Skeletal muscle satellite cell (primary cell): Measurements from ENCODE around the gene MAGI2.
A peak's percentile ranks its signal among the peaks of the same experiment; 100 is the strongest.
"Not testable (repeated sequence)": the region's sequence is repeated elsewhere in the genome, so short reads cannot be mapped to it uniquely, and the experiment has no call there.

Source experiments
- H3K27me3 ChIP-seq: 2 replicates; pipeline ENCODE4 v1.7.0; 2013; ENCODE audit warnings: low read length; ENCODE audit not compliant: control insufficient read depth, insufficient read depth
- H3K36me3 ChIP-seq: 2 replicates; pipeline ENCODE4 v1.7.0; 2013; ENCODE audit warnings: mild to moderate bottlenecking, control low read depth, low read length; ENCODE audit not compliant: insufficient read depth
- H3K4me1 ChIP-seq: 2 replicates; pipeline ENCODE4 v1.7.0; 2013; ENCODE audit warnings: low read length; ENCODE audit not compliant: control insufficient read depth, insufficient read depth
- H3K4me2 ChIP-seq: 2 replicates; pipeline ENCODE4 v1.7.0; 2013; ENCODE audit warnings: mild to moderate bottlenecking, low read length
- H3K4me3 ChIP-seq: 2 replicates; pipeline ENCODE4 v1.7.0; 2013; ENCODE audit warnings: low read length
- H3K9ac ChIP-seq: 2 replicates; pipeline ENCODE4 v1.7.0; 2013; ENCODE audit warnings: mild to moderate bottlenecking, low read depth, low read length, moderate library complexity
- H3K9me3 ChIP-seq: replicated peaks from 2 replicates; pipeline ENCODE4 v1.7.0; 2013; ENCODE audit warnings: mild to moderate bottlenecking, control low read depth, low read length

The MAGI2 gene

DNA sequence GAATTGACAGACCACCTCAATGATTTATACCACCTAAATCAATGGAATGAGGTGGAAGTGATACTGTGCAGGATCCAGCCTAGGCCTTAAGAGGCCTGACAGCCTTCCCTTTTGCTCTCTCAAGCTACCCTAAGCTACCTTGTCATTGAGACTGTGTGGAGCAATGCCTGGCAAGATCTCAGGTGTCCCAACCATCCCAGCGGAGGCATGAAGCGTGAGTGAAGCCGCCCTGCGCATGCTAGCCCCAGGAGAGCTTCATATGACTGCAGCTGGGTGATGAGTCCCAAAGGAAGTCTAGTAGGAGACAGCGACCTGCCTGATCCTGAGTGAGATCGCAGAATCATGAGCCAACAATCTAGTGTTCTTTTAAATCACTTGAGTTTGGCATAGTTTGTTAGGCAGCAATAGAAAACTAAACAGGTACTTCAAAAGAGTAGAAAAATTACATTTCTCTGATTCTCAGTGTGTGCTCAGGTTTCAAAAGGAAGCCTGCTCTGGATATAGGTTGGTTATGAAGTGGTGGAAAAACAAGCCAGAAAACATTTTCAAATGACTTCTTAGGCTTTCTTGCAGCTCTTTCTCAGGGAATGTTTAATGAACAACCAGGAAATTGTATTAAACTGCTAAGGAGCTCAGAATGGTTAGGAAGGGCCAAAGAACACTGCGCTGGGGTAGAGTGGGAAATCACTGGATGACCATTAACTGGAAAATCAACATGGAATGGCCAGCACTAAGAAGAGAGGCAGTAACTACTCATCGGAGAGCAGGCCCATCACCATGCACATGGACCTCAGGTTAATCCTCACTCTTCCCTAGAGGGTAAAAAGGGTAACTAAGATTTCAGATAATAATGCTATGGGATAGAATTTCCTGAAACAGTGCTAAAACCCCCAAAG is 1119.7 kb downstream of the MAGI2 start:
- Histone ChIP-seq H3K9ac (no peak overlapping the region), H3K9me3 (no peaks in the 10 kb centered on the region), H3K27me3 (no peaks in the 10 kb centered on the region), H3K4me1 (peaks cover 5% of the 10 kb centered on the region), H3K4me2 (no peak overlapping the region), H3K36me3 (no peaks in the 10 kb centered on the region), H3K4me3 (no peak overlapping the region)

- H3K9me3 ChIP-seq: no peaks in the 10 kb centered on the region
- no peak overlapping the region for H3K4me2 ChIP-seq
- no peaks in the 10 kb centered on the region for H3K27me3 ChIP-seq
- H3K9ac ChIP-seq: no peak overlapping the region
- H3K4me1 ChIP-seq: peaks cover 28% of the 10 kb centered on the region
- no peaks in the 10 kb centered on the region for H3K36me3 ChIP-seq
- H3K4me3 ChIP-seq: no peak overlapping the region
Observed at GRCh38 chr7:78329001-78329655, 1124.3 kb downstream of the MAGI2 start.

- H3K4me2 ChIP-seq: no peak overlapping the region
Observed at GRCh38 chr7:78327718-78328117, 1125.7 kb downstream of the MAGI2 start.

DNA sequence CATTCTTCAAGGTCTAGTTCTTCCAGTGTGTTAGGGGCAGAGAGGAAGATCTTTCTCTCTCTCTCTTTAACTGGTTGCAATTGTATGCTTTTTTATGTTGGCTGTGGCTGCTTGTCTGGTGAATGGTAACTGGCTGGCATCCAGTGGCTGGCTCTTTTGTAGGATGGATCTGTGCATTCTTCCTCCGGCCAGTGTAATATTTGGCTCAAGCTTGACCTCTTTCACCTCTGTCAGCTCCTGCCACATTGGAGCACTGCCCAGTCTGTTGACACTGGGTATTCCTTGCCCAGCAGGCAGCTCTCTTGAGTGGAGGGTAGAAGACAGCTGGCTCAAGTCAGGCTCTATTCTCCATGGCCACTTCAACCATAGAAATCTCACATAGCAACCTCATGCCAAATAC is 1126.6 kb downstream of the MAGI2 start:
- peak overlapping the region; percentile 16 for H3K9ac ChIP-seq

More at GRCh38 chr7:78327718-78328117, 1125.7 kb downstream of the MAGI2 start:
- H3K4me1 ChIP-seq: peaks cover 35% of the 10 kb centered on the region
- H3K36me3 ChIP-seq: no peaks in the 10 kb centered on the region
- no peak overlapping the region for H3K4me3 ChIP-seq
- H3K9ac ChIP-seq: no peak overlapping the region
- H3K27me3 ChIP-seq: no peaks in the 10 kb centered on the region
- H3K9me3 ChIP-seq: no peaks in the 10 kb centered on the region

DNA sequence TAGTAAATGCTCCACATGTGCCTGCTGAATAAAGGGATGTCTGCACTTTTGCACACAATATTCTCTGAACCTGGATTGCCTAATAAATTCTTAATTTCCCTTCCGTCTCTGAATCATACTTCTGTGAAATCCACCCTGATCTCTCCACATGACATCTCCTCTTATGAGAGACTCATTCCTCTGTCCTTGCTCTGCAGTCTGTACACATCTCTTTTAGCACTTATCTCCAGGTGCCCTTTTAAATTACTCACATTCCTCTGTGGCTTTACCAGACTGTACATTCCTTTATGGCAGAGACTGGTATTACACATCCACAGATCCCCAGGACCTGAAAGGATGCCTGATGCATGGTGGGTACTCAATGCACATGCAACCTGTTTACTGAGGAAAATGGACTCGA is 1127.3 kb downstream of the MAGI2 start:
- Histone ChIP-seq H3K9me3 (no peaks in the 10 kb centered on the region), H3K27me3 (no peaks in the 10 kb centered on the region), H3K36me3 (no peaks in the 10 kb centered on the region), H3K4me3 (no peak overlapping the region), H3K4me2 (peak overlapping the region; percentile 39), H3K4me1 (peaks cover 35% of the 10 kb centered on the region), H3K9ac (peak overlapping the region; percentile 16)

More for the DNA sequence above, 1126.6 kb downstream of the MAGI2 start:
- Histone ChIP-seq H3K36me3 (no peaks in the 10 kb centered on the region), H3K4me1 (peaks cover 35% of the 10 kb centered on the region), H3K9me3 (no peaks in the 10 kb centered on the region), H3K4me2 (peak overlapping the region; percentile 39), H3K4me3 (peak overlapping the region; percentile 14), H3K27me3 (no peaks in the 10 kb centered on the region)

DNA sequence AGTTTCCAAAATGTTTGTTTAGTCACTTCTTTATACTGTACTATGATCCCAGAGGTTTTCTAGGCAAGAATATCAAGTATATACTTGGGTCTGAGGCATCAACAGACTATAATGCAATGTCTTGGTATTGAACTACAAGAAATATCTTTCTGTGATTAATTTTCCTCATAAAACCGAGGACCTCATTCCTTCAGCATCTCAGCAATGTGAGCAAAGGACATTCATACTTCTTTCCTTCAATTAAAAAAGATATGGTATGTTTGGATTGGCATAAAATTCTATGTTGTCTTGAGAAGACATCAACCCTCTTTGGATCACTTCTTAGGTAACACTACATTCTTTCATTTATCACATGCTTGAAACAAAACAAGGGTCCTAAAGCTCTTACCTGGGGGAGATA is 1130.3 kb downstream of the MAGI2 start:
- Histone ChIP-seq H3K9ac (no peak overlapping the region), H3K27me3 (no peaks in the 10 kb centered on the region), H3K4me3 (no peak overlapping the region), H3K4me1 (peaks cover 31% of the 10 kb centered on the region), H3K36me3 (no peaks in the 10 kb centered on the region), H3K4me2 (no peak overlapping the region), H3K9me3 (no peaks in the 10 kb centered on the region)

- not testable (repeated sequence) for H3K9me3 ChIP-seq, H3K27me3 ChIP-seq, H3K4me3 ChIP-seq, H3K4me2 ChIP-seq, H3K9ac ChIP-seq, H3K36me3 ChIP-seq
- peaks cover 28% of the 10 kb centered on the region for H3K4me1 ChIP-seq
Observed at GRCh38 chr7:78322231-78322630, 1131.2 kb downstream of the MAGI2 start.

DNA sequence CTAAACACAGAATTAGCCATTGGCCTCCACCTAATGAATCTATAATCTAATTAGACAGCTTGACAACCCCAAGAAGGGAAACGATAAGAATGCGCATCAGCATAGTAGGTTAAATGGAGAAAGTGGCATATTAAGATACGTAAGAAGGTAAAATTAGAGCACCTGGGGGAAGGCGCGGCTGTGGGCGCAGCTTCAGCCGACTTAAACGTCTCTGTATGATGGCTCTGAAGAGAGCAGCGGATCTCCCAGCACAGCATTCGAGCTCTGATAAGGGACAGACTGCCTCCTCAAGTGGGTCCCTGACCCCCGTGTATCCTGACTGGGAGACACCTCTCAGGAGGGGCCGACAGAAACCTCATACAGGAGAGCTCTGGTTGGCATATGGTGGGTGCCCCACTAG is 1136.1 kb downstream of the MAGI2 start:
- H3K9ac ChIP-seq: no peak overlapping the region
- no peak overlapping the region for H3K4me2 ChIP-seq
- H3K4me1 ChIP-seq: no peaks in the 10 kb centered on the region
- H3K36me3 ChIP-seq: no peaks in the 10 kb centered on the region
- H3K9me3 ChIP-seq: no peaks in the 10 kb centered on the region
- H3K4me3 ChIP-seq: no peak overlapping the region
- no peaks in the 10 kb centered on the region for H3K27me3 ChIP-seq

DNA sequence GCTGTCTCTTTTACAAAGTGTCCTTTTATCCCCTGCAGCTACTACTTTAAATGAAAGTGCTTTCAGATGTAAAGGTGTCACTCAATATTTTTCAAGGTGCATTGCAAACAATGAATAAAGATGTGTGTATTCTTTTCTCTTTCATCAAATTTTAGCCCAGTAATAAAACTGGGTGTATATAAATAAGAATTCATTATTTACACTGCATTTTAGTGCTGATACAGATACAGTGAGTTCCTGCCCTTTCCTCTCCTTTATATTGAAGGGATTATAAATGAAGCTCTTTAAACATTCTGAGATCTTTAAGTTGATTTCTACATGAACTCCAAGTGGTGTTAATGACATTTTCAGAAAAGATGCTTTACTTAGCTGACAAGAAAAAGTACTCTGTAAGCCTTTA is 1137.4 kb downstream of the MAGI2 start:
- no peaks in the 10 kb centered on the region for H3K36me3 ChIP-seq
- H3K4me2 ChIP-seq: no peak overlapping the region
- no peak overlapping the region for H3K9ac ChIP-seq
- H3K27me3 ChIP-seq: no peaks in the 10 kb centered on the region
- no peaks in the 10 kb centered on the region for H3K4me1 ChIP-seq
- no peaks in the 10 kb centered on the region for H3K9me3 ChIP-seq
- no peak overlapping the region for H3K4me3 ChIP-seq

DNA sequence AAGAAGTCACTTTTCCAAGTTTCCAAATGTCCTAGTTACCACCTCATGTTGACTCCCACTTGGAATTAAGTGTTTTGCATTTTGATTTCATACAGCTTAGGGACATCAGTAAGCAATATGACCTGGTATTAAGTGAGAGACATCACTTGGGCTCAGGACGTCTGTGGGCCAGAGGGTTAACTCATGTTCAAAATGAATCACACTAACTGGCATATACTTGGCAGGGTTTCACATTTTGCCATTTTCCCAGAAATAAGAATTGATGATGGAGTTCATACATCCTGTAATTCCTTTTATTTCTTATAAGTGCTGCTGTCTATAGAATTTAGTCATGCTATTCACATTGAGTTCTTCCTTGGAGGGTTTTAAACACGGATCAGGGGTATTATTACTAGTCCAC is 1138.3 kb downstream of the MAGI2 start:
- H3K4me1 ChIP-seq: no peaks in the 10 kb centered on the region
- H3K27me3 ChIP-seq: no peaks in the 10 kb centered on the region
- H3K9ac ChIP-seq: no peak overlapping the region
- no peak overlapping the region for H3K4me3 ChIP-seq
- H3K4me2 ChIP-seq: no peak overlapping the region
- H3K36me3 ChIP-seq: no peaks in the 10 kb centered on the region
- no peaks in the 10 kb centered on the region for H3K9me3 ChIP-seq

GRCh38 chr7:78311181-78311580 is 1142.3 kb downstream of the MAGI2 start:
- no peaks in the 10 kb centered on the region for H3K4me1 ChIP-seq
- no peak overlapping the region for H3K9ac ChIP-seq
- H3K9me3 ChIP-seq: no peaks in the 10 kb centered on the region
- no peaks in the 10 kb centered on the region for H3K27me3 ChIP-seq
- H3K4me3 ChIP-seq: no peak overlapping the region
- H3K36me3 ChIP-seq: no peaks in the 10 kb centered on the region
- H3K4me2 ChIP-seq: no peak overlapping the region
